Spleen (tissue), 7 donors: ENCODE measurements around the gene TRIOBP.

Source experiments
- CTCF ChIP-seq, 11 experiments: fragments of 200-600 bp in 7 of 11; fragments of 450-650 bp in 4 of 11; sonication (generic) in 4 of 11; IDR thresholded peaks in 8 of 11; conservative IDR thresholded peaks in 3 of 11; 1 replicate in 7 of 11; 2 replicates in 4 of 11; pipeline versions ENCODE4 v1.4.0 to v1.8.0; 2016 to 2021; ENCODE audit warnings: antibody characterized with exemption in 11 of 11, inconsistent platforms in 4 of 11, mild to moderate bottlenecking in 1 of 11
- POLR2A ChIP-seq, 3 donors: fragments of 450-650 bp; IDR thresholded peaks; one replicate each; pipeline ENCODE4 v1.5.1; 2017; ENCODE audit warnings: antibody characterized with exemption in 3 of 3, mild to moderate bottlenecking in 1 of 3
- POLR2AphosphoS5 ChIP-seq, 3 donors: sonication (generic); formaldehyde crosslinking; IDR thresholded peaks; one replicate each; pipeline ENCODE4 v1.5.1; 2017; ENCODE audit warnings: antibody characterized with exemption in 3 of 3
- donor health status: DM: no; HTN: no; CAD: no; lungs with moderate emphysema.
- donor health status: DM: no; HTN: no; CAD: no.
- donor health status: DM: no; HTN: no; CAD: no.

- no peak for TF ChIP-seq CTCF (IDR thresholded peaks at IDR 0.05 in 8 of 11, conservative IDR thresholded peaks at IDR 0.05 in 3 of 11)
- no peak for TF ChIP-seq POLR2A (IDR thresholded peaks at IDR 0.05)
- TF ChIP-seq POLR2AphosphoS5 (IDR thresholded peaks at IDR 0.05), result no peak
Observed at GRCh38 chr22:37822079-37822833, 125.4 kb downstream of the TRIOBP start.
